Uterus (tissue), 2 donors: ENCODE measurements around the gene MAZ.

ENCODE experiments used
- CTCF ChIP-seq, 4 experiments: fragments of 200-600 bp in 2 of 4; fragments of 450-650 bp in 2 of 4; sonication (generic) in 2 of 4; IDR thresholded peaks; one replicate each; pipeline ENCODE4 v1.5.1; 2016 to 2019; ENCODE audit warnings: antibody characterized with exemption in 4 of 4, mild to moderate bottlenecking in 2 of 4, moderate library complexity in 1 of 4
- POLR2A ChIP-seq, 2 donors: fragments of 450-650 bp; IDR thresholded peaks; one replicate each; pipeline ENCODE4 v1.6.1; 2016; ENCODE audit warnings: antibody characterized with exemption in 2 of 2, mild to moderate bottlenecking in 1 of 2, moderate library complexity in 1 of 2

GRCh38 chr16:29761882-29762281 is 44.4 kb upstream of the MAZ start:
- TF ChIP-seq CTCF (IDR thresholded peaks at IDR 0.05): no peak
- TF ChIP-seq POLR2A (IDR thresholded peaks at IDR 0.05): no peak
